Activated CD4-positive, CD25-positive, alpha-beta regulatory T cell treated with anti-CD3 and anti-CD28 coated beads, Interleukin-2, amount 50 U/mL, for 24 hours (primary cell): Measurements from ENCODE around the gene CPNE4.

Experiments
- ATAC-seq, 2 donors: fragments of 150-1000 bp; cut with Tn5 transposase; one replicate each; pipeline ENCODE4 v1.10.0; 2021; ENCODE audit warnings: mild to moderate bottlenecking in 1 of 2, moderate library complexity in 1 of 2

The CPNE4 gene

GRCh38 chr3:131669600-131669999, 365.2 kb downstream of the CPNE4 start:
- no peak for ATAC-seq

GRCh38 chr3:131658771-131659170, 376.0 kb downstream of the CPNE4 start:
- no peak for ATAC-seq

- ATAC-seq = no peak
Observed at GRCh38 chr3:131658115-131658514, 376.7 kb downstream of the CPNE4 start.

- no peak for ATAC-seq
Observed at GRCh38 chr3:131655070-131655690, 379.6 kb downstream of the CPNE4 start.

- no peak for ATAC-seq
Observed at GRCh38 chr3:131645638-131646037, 389.2 kb downstream of the CPNE4 start.

GRCh38 chr3:131636266-131636775, 398.5 kb downstream of the CPNE4 start:
- no peak for ATAC-seq

- ATAC-seq = no peak
Observed at GRCh38 chr3:131630807-131631206, 404.0 kb downstream of the CPNE4 start.

- no peak for ATAC-seq
Observed at GRCh38 chr3:131630097-131630496, 404.7 kb downstream of the CPNE4 start.

GRCh38 chr3:131623431-131623830, 411.4 kb downstream of the CPNE4 start:
- no peak for ATAC-seq

GRCh38 chr3:131622726-131623125, 412.1 kb downstream of the CPNE4 start:
- no peak for ATAC-seq

GRCh38 chr3:131620977-131621376, 413.8 kb downstream of the CPNE4 start:
- ATAC-seq = no peak

- ATAC-seq = no peak
Observed at GRCh38 chr3:131619821-131620220, 415.0 kb downstream of the CPNE4 start.

- no peak for ATAC-seq
Observed at GRCh38 chr3:131616719-131617118, 418.1 kb downstream of the CPNE4 start.

- ATAC-seq = no peak
Observed at GRCh38 chr3:131612745-131613144, 422.1 kb downstream of the CPNE4 start.

- no peak for ATAC-seq
Observed at GRCh38 chr3:131610174-131610573, 424.6 kb downstream of the CPNE4 start.

GRCh38 chr3:131608741-131609140, 426.1 kb downstream of the CPNE4 start:
- no peak for ATAC-seq

GRCh38 chr3:131608296-131608695, 426.5 kb downstream of the CPNE4 start:
- ATAC-seq = no peak

- no peak for ATAC-seq
Observed at GRCh38 chr3:131605916-131606315, 428.9 kb downstream of the CPNE4 start.

- no peak for ATAC-seq
Observed at GRCh38 chr3:131602011-131602779, 432.6 kb downstream of the CPNE4 start.

GRCh38 chr3:131597816-131598215, 437.0 kb downstream of the CPNE4 start:
- ATAC-seq = no peak

- no peak for ATAC-seq
Observed at GRCh38 chr3:131596884-131597283, 437.9 kb downstream of the CPNE4 start.

GRCh38 chr3:131591394-131592014, 443.3 kb downstream of the CPNE4 start:
- ATAC-seq = no peak

GRCh38 chr3:131586277-131586676, 448.5 kb downstream of the CPNE4 start:
- no peak for ATAC-seq

GRCh38 chr3:131582438-131582837, 452.4 kb downstream of the CPNE4 start:
- no peak for ATAC-seq
